HepG2 (cell line): Measurements from ENCODE around the gene TRERF1.

Experiments
- CBX2 ChIP-seq, 2 experiments: fragments of 200-600 bp in 1 of 2; sonication (generic); formaldehyde crosslinking in 1 of 2; IDR thresholded peaks; 2 replicates each; pipeline versions ENCODE4 v1.7.0 to v1.8.1; 2018 to 2022; ENCODE audit warnings: low read depth in 2 of 2, low read length in 1 of 2, mild to moderate bottlenecking in 1 of 2, missing genetic modification reagents in 1 of 2
- CBX5 ChIP-seq: sonication (generic); formaldehyde crosslinking; IDR thresholded peaks from 2 replicates; pipeline ENCODE4 v1.4.0; 2020; ENCODE audit warnings: missing genetic modification reagents, borderline replicate concordance
- CEBPG ChIP-seq: IDR thresholded peaks from 2 replicates; pipeline ENCODE4 v1.6.1; 2016
- CENPX ChIP-seq: sonication (generic); formaldehyde crosslinking; IDR thresholded peaks from 2 replicates; pipeline ENCODE4 v1.9.0; 2021; ENCODE audit warnings: mild to moderate bottlenecking, missing genetic modification reagents, moderate library complexity
- CHD4 ChIP-seq: fragments of 200-600 bp; sonication (generic); IDR thresholded peaks from 2 replicates; pipeline ENCODE4 v1.7.0; 2017; ENCODE audit warnings: mild to moderate bottlenecking, low read length, borderline replicate concordance
- CTCF ChIP-seq: sonication (generic); formaldehyde crosslinking; IDR thresholded peaks from 2 replicates; pipeline ENCODE4 v1.5.0; 2020; ENCODE audit warnings: mild to moderate bottlenecking, missing genetic modification reagents, moderate library complexity
- EP300 ChIP-seq, 3 experiments: sonication (generic) in 1 of 3; formaldehyde crosslinking in 1 of 3; IDR thresholded peaks; 2 replicates each; pipeline versions ENCODE4 v1.5.1 to v1.6.1; 2011 to 2020; ENCODE audit warnings: low read depth in 2 of 3, low read length in 2 of 3, borderline replicate concordance in 1 of 3, improper control_type of control experiment in 1 of 3, mild to moderate bottlenecking in 1 of 3, missing genetic modification reagents in 1 of 3, moderate library complexity in 1 of 3
- HDAC6 ChIP-seq: fragments of 200-600 bp; sonication (generic); IDR thresholded peaks from 2 replicates; pipeline ENCODE4 v1.7.0; 2017; ENCODE audit warnings: mild to moderate bottlenecking, antibody characterized with exemption, low read length, low read depth
- PCBP2 ChIP-seq: fragments of 200-400 bp; formaldehyde crosslinking; optimal IDR thresholded peaks from 2 replicates; pipeline ENCODE3; 2018; ENCODE audit warnings: low read length, low read depth; ENCODE audit not compliant: poor library complexity, severe bottlenecking
- POLR2AphosphoS5 ChIP-seq: IDR thresholded peaks from 2 replicates; pipeline ENCODE4 v1.6.1; 2012; ENCODE audit warnings: low read depth, low read length
- SP1 ChIP-seq, 2 experiments: fragments of 450-650 bp in 1 of 2; sonication (generic) in 1 of 2; formaldehyde crosslinking in 1 of 2; IDR thresholded peaks; 2 replicates each; pipeline versions ENCODE4 v1.4.0 to v1.6.1; 2016 to 2020; ENCODE audit warnings: missing genetic modification reagents in 1 of 2

DNA sequence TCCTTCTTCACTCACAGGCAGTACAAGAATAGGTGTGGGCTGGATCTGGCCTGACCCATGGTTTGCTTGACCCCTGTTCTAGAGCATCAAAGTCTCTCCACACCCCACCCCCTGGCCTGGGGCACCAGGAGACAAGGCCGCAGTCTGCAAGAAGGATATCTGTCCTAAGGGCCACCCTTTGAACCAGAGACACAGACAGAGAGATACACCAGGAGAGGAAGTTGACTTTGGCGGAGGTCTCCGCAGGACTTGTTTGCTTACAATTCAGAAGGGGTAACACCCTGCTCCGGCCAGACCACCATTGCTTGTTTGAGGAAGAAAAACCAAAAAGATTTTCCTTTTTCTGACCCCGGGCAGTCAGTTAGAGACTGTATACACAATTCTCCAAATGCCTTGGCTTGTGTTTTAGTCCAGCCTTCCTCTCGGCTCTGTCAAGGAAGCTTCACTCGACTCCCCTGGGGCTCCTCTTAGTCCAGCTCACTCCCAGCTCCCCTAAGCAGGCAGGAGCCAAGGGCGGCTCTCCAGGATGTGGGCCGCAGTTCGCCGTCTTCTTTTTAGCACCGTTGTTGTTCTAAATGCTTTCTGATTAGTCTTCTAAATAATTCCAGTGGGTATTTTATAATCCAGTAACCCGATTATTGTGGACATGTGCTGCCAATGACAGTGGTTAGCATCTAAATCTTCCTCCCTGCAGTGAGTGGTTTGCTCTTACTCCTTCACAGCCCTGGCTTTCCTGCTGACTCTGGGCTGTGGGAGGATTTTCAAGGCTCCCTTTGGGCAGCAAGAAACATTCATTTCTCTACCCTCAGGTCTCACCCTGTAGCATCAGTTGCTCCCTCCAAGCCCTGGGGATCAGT lies 175.5 kb downstream of the TRERF1 start:
- TF ChIP-seq CHD4 (no peak), POLR2AphosphoS5 (no peak), CTCF (CRISPR knock-in tag) (no peak), SP1 (IDR thresholded peaks at IDR 0.05) (no peak), SP1 (CRISPR knock-in tag; IDR thresholded peaks at IDR 0.05) (no peak), CBX2 (IDR thresholded peaks at IDR 0.05; ENCODE audit: low read depth, low read length) (no peak), CBX2 (CRISPR knock-in tag; IDR thresholded peaks at IDR 0.05; ENCODE audit: low read depth) (no peak), CEBPG (CRISPR knock-in tag) (no peak), CBX5 (CRISPR knock-in tag) (no peak), CENPX (CRISPR knock-in tag) (no peak), EP300 (IDR thresholded peaks at IDR 0.05; ENCODE audit: low read depth in 2 of 2, low read length in 2 of 2) (no peak), EP300 (CRISPR knock-in tag; IDR thresholded peaks at IDR 0.05; ENCODE audit: borderline replicate concordance) (no peak), HDAC6 (no peak), PCBP2 (no peak)
